ENCODE data around the gene KIF6.

The KIF6 gene

GRCh38 chr6:39319621-39320362 lies 405.4 kb downstream of the KIF6 start:
- DNase-seq (ENCODE audit: low spot score) = no peak

DNA sequence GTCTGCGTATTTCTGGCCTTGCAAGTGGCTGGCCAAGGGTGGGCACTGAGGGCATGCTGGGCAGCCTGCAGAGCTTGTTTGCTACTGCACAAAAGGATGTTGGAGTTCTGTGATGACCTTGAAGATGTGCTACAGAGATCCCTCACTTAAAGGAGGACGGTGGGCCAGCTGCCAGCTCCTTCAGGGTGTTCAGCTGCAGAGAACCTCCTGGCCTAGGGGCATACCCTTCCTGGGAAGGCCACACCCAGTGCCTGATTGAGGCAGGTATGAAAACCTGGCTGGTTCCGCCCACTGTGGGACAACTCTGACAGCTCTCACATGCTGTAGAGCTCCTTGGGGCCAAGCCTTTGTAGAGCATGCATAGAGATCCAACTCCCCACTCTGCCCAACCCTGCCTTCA lies 408.0 kb downstream of the KIF6 start:
- no peak for DNase-seq (ENCODE audit: low spot score)

DNA sequence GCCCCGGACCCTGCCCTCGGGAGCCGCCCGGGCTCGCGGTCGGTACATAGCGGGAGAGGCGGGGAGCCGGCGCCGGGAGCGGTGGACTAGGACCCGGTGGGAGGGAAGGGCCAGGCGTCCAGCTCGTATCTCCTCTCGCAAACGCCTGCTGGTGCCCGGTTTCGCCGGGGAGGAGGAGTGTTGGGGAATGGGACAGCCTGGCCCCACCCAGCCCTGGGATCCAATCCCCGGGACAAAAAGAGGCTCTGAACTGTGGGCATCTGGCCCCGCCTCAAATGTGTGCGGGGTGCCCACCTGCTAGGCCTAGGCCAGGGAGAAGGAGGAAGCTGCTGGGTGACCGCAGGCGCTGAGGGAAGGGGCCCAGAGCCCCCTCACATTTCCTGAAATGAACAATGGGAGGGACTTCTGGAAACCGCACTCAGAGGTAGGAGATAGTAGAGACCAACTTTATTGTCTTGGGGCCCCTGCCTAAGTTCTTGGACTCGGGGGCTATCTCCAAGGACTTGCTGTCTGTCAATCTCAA lies 410.9 kb downstream of the KIF6 start, which contains the start of gene KCNK17:
Gene KCNK17, minus strand, starts transcription at position 147 of the 523 bp plus-strand sequence. Its CDS starts 99 bp downstream, at position 48.
- no peak for DNase-seq (ENCODE audit: low spot score)

- no peak for DNase-seq (ENCODE audit: low spot score)
Observed at GRCh38 chr6:39313526-39314272, 411.5 kb downstream of the KIF6 start.

- no peak for DNase-seq (ENCODE audit: low spot score)
Observed at GRCh38 chr6:39312912-39313525, 412.2 kb downstream of the KIF6 start.

- DNase-seq (ENCODE audit: low spot score) = no peak
Observed at GRCh38 chr6:39310542-39310941, 414.7 kb downstream of the KIF6 start.

- DNase-seq (ENCODE audit: low spot score) = peak; percentile 93
Observed at GRCh38 chr6:39309942-39310531, 415.2 kb downstream of the KIF6 start.

DNA sequence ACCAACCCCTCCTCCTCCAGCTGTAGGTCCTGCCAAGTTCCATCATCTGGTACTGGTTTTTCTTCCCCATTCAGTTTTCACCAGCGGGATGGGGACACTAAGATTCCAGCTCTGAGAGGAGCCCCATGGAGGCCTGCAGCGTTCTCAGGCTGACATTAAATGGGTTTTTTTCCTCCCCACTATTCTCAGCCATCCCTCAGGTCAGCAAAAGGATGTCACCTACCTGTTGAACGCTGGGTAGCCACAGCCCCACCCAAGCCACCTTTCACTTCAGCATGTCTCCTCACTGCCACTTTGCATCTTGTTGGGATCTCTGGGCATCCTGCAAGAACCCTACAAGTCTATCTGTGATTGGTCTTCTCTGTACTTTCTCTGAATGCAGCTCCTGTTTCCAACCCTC lies 417.7 kb downstream of the KIF6 start:
- DNase-seq (ENCODE audit: low spot score) = no peak

GRCh38 chr6:39304951-39305350 lies 420.3 kb downstream of the KIF6 start:
- DNase-seq (ENCODE audit: low spot score) = no peak

DNA sequence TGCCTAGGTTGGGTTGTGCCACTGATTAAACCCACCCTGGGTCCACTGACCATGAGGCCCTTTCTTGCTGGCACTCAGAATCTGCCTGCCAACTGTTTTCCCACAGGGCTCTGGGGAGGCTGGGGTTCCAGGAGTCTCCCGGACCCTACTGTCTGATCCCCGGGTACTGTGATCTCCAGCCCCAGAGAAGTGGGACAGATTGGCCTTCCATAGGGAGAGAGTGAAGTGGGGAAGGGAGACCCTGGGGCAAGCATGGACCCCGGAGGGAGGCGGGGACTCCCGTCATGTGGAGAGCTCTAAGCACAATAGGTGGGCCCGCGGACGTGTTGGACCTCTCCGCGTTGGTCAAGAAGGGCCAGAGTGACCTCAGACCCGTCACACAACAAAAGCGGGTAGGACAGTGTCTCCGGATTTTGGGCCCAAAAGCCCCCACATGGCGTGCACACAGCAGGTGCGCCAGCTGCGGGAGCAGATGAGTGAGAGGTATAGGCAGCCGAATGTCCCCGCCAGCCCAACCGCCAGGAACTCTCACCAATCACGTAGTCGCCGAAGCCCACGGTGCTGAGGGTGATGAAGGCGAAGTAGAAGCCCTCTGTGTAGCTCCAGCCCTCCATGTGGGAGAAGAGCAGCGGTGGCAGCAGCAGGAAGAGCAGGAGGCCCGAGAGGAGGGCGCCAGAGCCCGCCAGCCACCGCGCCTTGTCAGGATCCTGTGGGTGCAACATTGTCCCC lies 421.6 kb downstream of the KIF6 start:
- no peak for DNase-seq (ENCODE audit: low spot score)

DNA sequence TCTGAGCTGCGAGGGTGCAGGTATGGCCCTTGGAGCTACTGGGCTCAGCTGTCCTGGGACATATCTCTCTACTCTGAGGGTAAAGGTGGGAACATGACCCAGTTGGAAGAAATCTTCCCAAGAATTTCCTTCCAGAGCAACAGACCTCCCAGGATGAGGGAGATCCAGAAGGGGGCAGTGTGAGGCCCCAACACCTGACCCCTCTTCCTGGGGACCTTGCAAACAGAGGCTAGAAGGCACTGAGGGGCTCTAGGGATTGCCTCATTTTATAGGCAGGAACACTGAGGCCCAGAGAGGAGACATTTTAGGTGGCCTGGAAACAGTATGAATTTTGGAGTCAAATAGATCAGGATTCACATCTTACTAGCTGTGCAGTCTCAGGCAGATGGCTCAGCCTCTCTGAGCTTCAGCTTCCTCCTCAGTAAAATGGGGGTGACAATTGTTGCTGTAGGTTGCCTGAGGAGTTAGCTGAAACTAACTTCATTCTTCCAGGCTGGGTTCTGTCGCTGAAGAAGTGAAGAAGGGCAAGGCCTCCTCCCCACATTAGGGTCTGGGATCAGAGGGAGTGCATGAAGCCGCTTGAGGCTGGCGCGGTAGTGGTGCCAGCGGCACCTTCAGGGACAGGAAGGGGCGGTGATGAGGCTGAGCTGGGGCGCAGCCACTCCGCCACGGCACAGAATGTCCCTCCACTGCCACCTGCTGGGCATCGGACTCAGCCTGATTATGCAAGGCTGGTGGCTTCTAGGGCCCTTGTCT lies 422.4 kb downstream of the KIF6 start:
- peak; percentile 87 for DNase-seq (ENCODE audit: low spot score)

- no peak for DNase-seq (ENCODE audit: low spot score)
Observed at GRCh38 chr6:39302011-39302410, 423.2 kb downstream of the KIF6 start.

DNA sequence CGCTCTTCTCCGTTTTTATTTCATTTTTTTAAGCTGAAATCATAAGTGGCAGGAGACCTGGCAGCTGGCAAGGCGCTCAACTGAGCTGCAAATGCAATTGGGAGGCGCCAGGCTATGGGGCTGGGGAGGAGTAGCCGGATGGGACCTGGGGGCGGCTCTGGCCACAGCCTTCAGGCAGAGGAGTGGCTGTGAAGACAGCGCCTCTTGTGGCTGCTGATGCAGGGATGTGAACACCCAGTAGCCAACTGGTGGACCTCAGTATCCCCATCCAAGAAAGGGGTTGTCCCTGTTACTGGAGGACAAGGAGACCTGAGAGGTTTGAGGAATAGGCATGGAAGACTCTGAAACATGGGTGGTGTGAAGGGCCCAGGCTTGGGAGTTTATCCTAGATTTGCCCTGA lies 423.6 kb downstream of the KIF6 start:
- no peak for DNase-seq (ENCODE audit: low spot score)

- DNase-seq (ENCODE audit: low spot score) = no peak
Observed at GRCh38 chr6:39300739-39301138, 424.5 kb downstream of the KIF6 start.

DNA sequence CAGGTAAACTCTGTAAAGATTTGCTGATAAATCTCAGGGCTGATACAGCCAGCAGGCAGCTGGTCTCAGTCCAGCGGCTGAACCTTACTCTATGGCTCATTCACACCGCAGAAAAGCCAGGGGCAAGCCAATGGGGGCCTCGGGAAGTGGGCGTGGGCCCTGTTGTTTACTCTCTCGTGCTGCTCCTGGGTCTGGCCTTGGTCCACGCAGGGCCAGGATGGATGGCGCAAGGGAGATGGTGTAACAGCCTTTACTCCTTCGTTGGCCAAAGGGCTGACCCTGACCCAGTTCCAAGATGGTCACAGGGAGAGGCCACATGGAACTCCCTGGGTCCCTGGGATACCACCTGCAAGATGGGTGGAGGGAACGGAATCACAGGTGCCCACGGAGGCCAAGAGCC lies 427.1 kb downstream of the KIF6 start:
- no peak for DNase-seq (ENCODE audit: low spot score)

DNA sequence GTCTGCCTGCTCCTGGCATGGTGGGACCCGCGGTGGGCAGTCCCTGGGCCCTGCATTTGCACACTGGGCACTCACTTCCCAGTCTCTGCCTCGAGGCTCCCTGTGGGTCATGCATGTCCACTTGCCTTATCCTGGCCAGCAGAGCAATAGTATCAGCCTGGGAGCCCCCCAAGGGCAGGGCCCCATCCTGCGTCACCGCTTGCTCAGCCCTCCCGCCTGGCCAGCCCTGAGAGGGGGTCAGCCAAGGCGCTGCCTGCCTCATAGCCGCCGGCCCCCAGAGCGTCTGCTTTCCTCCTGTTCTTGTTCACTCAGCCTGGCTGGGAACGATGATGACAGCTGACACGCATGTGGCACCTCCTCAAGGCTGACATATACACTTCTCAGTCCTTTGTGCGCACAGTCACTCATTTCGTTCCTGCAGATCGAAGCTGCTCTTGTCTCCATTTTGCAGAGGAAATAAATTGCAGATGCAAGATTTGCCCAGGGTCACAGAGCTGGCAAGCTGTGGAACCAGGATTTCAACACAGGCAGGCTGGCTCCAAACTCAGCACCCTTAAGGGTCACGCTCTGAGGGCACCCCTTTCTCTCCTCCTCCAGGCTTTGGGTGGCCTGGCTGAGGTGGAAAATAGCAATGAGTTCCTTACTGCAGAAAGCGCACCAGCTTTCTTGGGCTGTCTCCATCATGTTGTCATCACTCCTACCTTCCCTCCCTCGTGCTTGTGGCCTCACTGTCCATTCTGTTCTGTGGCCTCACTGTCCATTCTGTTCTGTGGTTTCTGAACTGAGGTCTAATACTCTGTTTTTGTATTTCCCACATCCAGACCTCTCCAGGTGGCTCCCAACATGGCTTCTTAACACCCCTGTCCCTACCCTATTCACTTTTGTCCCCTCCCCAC lies 428.2 kb downstream of the KIF6 start:
- no peak for DNase-seq (ENCODE audit: low spot score)

DNA sequence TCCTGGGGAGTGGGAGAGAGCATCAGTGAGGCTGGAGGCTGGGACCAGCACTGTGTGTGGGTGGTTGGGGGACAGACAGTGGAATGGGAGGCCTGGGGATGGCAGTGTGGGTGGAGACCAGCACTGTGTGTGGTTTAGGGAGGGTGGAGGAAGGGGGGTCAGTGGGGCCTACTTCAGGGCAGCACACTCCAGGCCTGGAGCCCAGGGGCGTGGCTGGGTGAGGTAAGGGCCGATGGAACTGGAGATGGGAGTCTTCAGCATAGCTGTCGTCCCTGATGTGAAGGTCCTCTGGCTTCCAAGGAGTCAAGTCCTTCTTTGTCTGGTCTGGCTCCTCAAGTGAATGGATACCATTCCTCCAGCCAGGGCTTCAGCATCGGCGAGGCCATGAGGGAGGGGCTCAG lies 429.6 kb downstream of the KIF6 start:
- no peak for DNase-seq (ENCODE audit: low spot score)

- no peak for DNase-seq (ENCODE audit: low spot score)
Observed at GRCh38 chr6:39294899-39295298, 430.3 kb downstream of the KIF6 start.

GRCh38 chr6:39294133-39294532 lies 431.1 kb downstream of the KIF6 start:
- DNase-seq (ENCODE audit: low spot score) = no peak

- no peak for DNase-seq (ENCODE audit: low spot score)
Observed at GRCh38 chr6:39292637-39293036, 432.6 kb downstream of the KIF6 start.
